ENCODE data around the gene EGFR. TPM values are rescaled to one million over a fixed set of nuclear protein-coding genes. Genes with fewer than 3 reads are reported as not detected.

Gene EGFR
- total RNA-seq, 1 donor from 2014 or later = 62.7 TPM

DNA sequence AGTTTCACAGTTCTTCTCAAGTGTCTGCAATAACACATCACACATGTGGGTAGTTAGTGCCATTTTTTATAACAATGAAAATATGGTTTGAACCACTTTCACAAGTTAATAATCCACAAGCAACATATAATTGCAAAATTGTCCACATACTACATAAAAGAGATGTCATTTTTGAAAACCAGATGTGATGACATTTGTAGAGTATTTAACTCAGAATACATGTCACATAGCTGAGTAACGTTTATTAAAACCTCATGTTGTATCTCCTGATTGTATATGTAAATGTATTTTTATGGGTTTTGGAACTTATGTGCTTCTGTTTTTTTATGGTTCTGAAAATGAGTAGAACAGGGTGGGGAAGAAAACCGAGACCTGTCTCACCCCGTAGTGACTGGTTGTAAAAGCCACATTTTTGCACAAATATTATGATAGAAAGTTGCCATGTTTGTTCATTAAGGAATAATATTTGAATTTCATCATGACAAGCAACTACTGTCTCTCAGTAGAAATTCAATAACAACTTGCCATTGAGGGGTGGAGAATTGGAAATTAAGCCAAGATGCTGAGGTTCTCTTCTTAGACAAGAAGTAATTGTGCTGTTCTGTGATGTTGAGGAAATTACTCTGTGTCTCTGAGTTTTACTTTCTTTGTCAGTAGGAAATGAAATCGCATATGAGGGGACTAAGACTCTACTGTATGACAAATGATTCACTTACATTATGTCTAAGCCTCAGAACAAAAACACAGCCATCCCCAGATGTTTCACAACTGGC lies 29.2 kb upstream of the EGFR start:
- ATAC-seq (no peak), DNase-seq (no peak)
- H3K27me3 ChIP-seq (ENCODE audit: low read depth) = no peaks in the 10 kb centered on the region
- intact Hi-C loops (cut with DNase I) = no loop called here
- no peak overlapping the region for H3K27ac ChIP-seq
- H3K4me3 ChIP-seq = no peak overlapping the region
- H3K9me3 ChIP-seq = no peaks in the 10 kb centered on the region
- TF ChIP-seq, protein P1, sequence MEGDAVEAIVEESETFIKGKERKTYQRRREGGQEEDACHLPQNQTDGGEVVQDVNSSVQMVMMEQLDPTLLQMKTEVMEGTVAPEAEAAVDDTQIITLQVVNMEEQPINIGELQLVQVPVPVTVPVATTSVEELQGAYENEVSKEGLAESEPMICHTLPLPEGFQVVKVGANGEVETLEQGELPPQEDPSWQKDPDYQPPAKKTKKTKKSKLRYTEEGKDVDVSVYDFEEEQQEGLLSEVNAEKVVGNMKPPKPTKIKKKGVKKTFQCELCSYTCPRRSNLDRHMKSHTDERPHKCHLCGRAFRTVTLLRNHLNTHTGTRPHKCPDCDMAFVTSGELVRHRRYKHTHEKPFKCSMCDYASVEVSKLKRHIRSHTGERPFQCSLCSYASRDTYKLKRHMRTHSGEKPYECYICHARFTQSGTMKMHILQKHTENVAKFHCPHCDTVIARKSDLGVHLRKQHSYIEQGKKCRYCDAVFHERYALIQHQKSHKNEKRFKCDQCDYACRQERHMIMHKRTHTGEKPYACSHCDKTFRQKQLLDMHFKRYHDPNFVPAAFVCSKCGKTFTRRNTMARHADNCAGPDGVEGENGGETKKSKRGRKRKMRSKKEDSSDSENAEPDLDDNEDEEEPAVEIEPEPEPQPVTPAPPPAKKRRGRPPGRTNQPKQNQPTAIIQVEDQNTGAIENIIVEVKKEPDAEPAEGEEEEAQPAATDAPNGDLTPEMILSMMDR (IDR thresholded peaks at IDR 0.05) = no peak
- H3K4me1 ChIP-seq = no peaks in the 10 kb centered on the region
- H3K36me3 ChIP-seq = no peaks in the 10 kb centered on the region

- Histone ChIP-seq H3K4me3 (no peak overlapping the region), H3K36me3 (no peaks in the 10 kb centered on the region), H3K9me3 (no peaks in the 10 kb centered on the region), H3K27ac (no peak overlapping the region), H3K4me1 (no peaks in the 10 kb centered on the region), H3K27me3 (ENCODE audit: low read depth) (no peaks in the 10 kb centered on the region)
- DNase-seq (no peak), ATAC-seq (no peak)
- TF ChIP-seq, protein P1 (IDR thresholded peaks at IDR 0.05) = no peak
- intact Hi-C loops (cut with DNase I) = no loop called here
These were observed 27.5 kb upstream of the EGFR start for GRCh38 chr7:54991341-54991740.

- TF ChIP-seq, protein P1 (IDR thresholded peaks at IDR 0.05) = no peak
- Histone ChIP-seq H3K36me3 (no peaks in the 10 kb centered on the region), H3K4me1 (no peaks in the 10 kb centered on the region), H3K4me3 (no peak overlapping the region), H3K27me3 (ENCODE audit: low read depth) (no peaks in the 10 kb centered on the region), H3K9me3 (no peaks in the 10 kb centered on the region), H3K27ac (no peak overlapping the region)
- no peak for DNase-seq
- intact Hi-C loops (cut with DNase I) = no loop called here
- no peak for ATAC-seq
These were observed 25.8 kb upstream of the EGFR start for GRCh38 chr7:54992871-54993475.

DNA sequence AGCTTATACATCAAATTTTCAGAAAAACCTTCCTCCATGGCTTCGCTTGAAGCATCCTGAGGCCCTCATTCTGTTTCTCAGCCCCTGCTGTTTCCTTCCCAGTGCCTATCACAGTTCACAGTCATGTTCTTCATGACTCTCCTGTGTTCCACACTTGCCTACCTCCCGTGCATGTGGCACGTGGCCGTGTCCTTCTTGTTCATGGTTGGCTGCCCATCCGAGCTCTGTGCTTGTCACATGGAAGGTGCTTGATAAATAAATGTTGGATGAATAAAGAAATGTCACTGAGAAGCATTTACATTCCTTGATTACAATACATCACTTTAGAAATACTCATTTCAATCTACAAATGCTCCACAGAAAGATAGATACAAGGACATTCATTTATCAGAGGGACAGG lies 23.7 kb upstream of the EGFR start:
- intact Hi-C loops (cut with DNase I) = no loop called here
- Histone ChIP-seq H3K27ac (no peak overlapping the region), H3K9me3 (no peaks in the 10 kb centered on the region), H3K4me1 (no peaks in the 10 kb centered on the region), H3K4me3 (no peak overlapping the region), H3K36me3 (no peaks in the 10 kb centered on the region), H3K27me3 (ENCODE audit: low read depth) (no peaks in the 10 kb centered on the region)
- no peak for DNase-seq
- TF ChIP-seq, protein P1 (IDR thresholded peaks at IDR 0.05) = no peak
- no peak for ATAC-seq

DNA sequence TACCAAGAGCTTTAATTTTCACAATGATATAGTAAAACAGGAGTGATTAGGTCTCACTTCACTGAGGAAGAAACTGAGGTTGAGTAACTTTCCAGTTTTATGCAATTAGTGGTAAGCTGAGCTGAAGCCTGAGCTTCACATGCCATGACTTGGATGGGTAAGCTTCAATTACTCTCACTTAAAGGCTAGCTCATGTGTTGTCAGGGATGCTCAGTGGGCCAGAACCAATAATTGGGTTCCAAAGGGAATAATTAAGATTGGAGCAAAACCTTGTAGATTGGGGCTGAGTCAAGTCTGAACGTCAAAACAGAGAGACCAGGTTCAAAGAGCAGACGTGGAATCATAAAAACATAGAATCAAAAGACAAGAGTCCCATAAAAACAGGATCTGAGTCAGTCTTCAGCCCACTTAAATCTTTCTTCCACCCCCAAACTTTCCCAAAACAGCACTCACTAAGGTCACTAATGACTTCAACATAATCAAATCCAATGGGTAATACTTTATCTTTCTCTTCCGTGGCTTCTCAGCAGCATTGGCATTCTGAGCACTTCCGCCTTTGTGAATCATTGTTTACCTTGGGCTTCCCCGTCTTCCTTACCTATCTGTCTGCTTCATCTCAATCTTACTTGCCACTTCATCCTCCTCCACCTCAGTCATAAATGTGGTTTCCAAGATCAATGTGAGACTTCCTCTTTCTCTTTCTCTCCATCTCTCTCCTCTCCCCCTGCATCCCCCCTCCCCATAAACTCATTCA lies 23.0 kb upstream of the EGFR start:
- TF ChIP-seq, protein P1 (IDR thresholded peaks at IDR 0.05) = no peak
- ATAC-seq (no peak), DNase-seq (no peak)
- Histone ChIP-seq H3K27ac (no peak overlapping the region), H3K36me3 (no peaks in the 10 kb centered on the region), H3K9me3 (no peaks in the 10 kb centered on the region), H3K4me3 (no peak overlapping the region), H3K4me1 (no peaks in the 10 kb centered on the region), H3K27me3 (ENCODE audit: low read depth) (no peaks in the 10 kb centered on the region)
- intact Hi-C loops (cut with DNase I) = no loop called here
